NT2/D1 (cell line): ENCODE results near the gene CD28.
"Not testable (repeated sequence)": the region's sequence is repeated elsewhere in the genome, so short reads cannot be mapped to it uniquely, and the experiment has no call there.

Experiments
- SUZ12 ChIP-seq: IDR thresholded peaks from 2 replicates; pipeline ENCODE4 v1.6.1; 2011; ENCODE audit not compliant: insufficient read length, insufficient read depth; ENCODE audit errors: extremely low read depth
- YY1 ChIP-seq: IDR thresholded peaks from 2 replicates; pipeline ENCODE4 v1.6.1; 2011; ENCODE audit not compliant: insufficient read length, insufficient read depth
- ZNF274 ChIP-seq: IDR thresholded peaks from 2 replicates; pipeline ENCODE4 v1.6.1; 2011; ENCODE audit warnings: mild to moderate bottlenecking, low read depth, low read length

DNA sequence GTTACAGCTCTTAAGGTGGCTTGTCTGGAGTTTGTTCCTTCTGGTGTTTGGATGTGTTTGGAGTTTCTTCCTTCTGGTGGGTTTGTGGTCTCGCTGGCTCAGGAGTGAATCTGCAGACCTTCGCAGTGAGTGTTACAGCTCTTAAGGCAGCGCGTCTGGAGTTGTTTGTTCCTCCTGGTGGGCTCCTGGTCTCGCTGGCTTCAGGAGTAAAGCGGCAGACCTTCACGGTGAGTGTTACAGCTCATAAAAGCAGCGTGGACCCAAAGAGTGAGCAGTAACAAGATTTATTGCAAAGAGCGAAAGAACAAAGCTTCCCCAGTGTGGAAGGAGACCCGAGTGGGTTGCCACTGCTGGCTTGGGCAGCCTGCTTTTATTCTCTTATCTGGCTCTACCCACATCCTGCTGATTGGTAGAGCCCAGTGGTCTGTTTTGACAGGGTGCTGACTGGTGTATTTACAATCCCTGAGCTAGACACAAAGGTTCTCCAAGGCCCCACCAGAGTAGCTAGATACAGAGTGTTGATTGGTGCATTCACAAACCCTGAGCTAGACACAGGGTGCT, 78.4 kb downstream of the CD28 start:
- TF ChIP-seq SUZ12, YY1, ZNF274: not testable (repeated sequence)
